ENCODE measurements around the gene SYNE3. TPM values are rescaled to one million over a fixed set of nuclear protein-coding genes. Genes with fewer than 3 reads are reported as not detected.

The SYNE3 gene
- total and polyA plus RNA-seq, 2 donors (not counting 1 experiment from before 2014, with no cell fraction given), result 4.9 to 24.1 TPM

GRCh38 chr14:95518045-95518751 lies 1.7 kb upstream of the SYNE3 start:
- no peaks in the 10 kb centered on the region for H3K27me3 ChIP-seq (ENCODE audit: control insufficient read depth, insufficient read depth, low read length)
- peaks cover 11% of the 10 kb centered on the region for H3K79me2 ChIP-seq (ENCODE audit: control insufficient read depth, insufficient read depth, low read length)
- no peaks in the 10 kb centered on the region for H3K9me3 ChIP-seq (ENCODE audit: control insufficient read depth, insufficient read depth, low read depth, low read length)
- no peaks in the 10 kb centered on the region for H3K36me3 ChIP-seq (ENCODE audit: control insufficient read depth, insufficient read depth, low read length)
- TF ChIP-seq CTCF (conservative IDR thresholded peaks at IDR 0.05 in 1 of 2, IDR thresholded peaks at IDR 0.05 in 1 of 2; ENCODE audit: low read depth in 1 of 2, low read length in 2 of 2), result no peak
- no peak for TF ChIP-seq EZH2 (IDR thresholded peaks at IDR 0.05; ENCODE audit: low read length, missing control alignments)
- H3K4me3 ChIP-seq (replicated peaks in 1 of 4; ENCODE audit: control extremely low read depth in 1 of 4, insufficient read depth in 1 of 4, low read depth in 3 of 4, low read length in 4 of 4), result no peak overlapping the region
- no peaks in the 10 kb centered on the region for H4K20me1 ChIP-seq (ENCODE audit: control insufficient read depth, extremely low read depth, insufficient read depth, low read length)
- peak in 1 of 2 donors; percentile 70 for DNase-seq (ENCODE audit: low read depth in 2 of 2)
- no peak overlapping the region for H3K4me2 ChIP-seq (ENCODE audit: extremely low read depth, insufficient read depth, low read length)
- peaks cover 23% of the 10 kb centered on the region for H3K4me1 ChIP-seq (ENCODE audit: control insufficient read depth, extremely low read depth, insufficient read depth, low read length)
- H2AFZ ChIP-seq (ENCODE audit: low read length), result no peak overlapping the region
- no peak overlapping the region for H3K27ac ChIP-seq (ENCODE audit: insufficient read depth, low read length)
- H3K9ac ChIP-seq (ENCODE audit: insufficient read depth, low read length), result no peak overlapping the region

GRCh38 chr14:95515596-95516552 lies 576 bp downstream of the SYNE3 start:
- peaks cover 11% of the 10 kb centered on the region for H3K79me2 ChIP-seq (ENCODE audit: control insufficient read depth, insufficient read depth, low read length)
- H3K4me2 ChIP-seq (ENCODE audit: extremely low read depth, insufficient read depth, low read length), result peak overlapping the region; percentile 79
- peak in 1 of 2 donors; percentile 52 for DNase-seq (ENCODE audit: low read depth in 2 of 2)
- H4K20me1 ChIP-seq (ENCODE audit: control insufficient read depth, extremely low read depth, insufficient read depth, low read length), result no peaks in the 10 kb centered on the region
- H3K36me3 ChIP-seq (ENCODE audit: control insufficient read depth, insufficient read depth, low read length), result no peaks in the 10 kb centered on the region
- H3K9me3 ChIP-seq (ENCODE audit: control insufficient read depth, insufficient read depth, low read depth, low read length), result no peaks in the 10 kb centered on the region
- peak overlapping the region; percentile 5 for H3K27ac ChIP-seq (ENCODE audit: insufficient read depth, low read length)
- H3K4me3 ChIP-seq (replicated peaks in 1 of 4; ENCODE audit: control extremely low read depth in 1 of 4, insufficient read depth in 1 of 4, low read depth in 3 of 4, low read length in 4 of 4), result peak overlapping the region; percentile 47 to 73 (median 64)
- TF ChIP-seq EZH2 (IDR thresholded peaks at IDR 0.05; ENCODE audit: low read length, missing control alignments), result no peak
- peak; percentile 25 to 29 for TF ChIP-seq CTCF (conservative IDR thresholded peaks at IDR 0.05 in 1 of 2, IDR thresholded peaks at IDR 0.05 in 1 of 2; ENCODE audit: low read depth in 1 of 2, low read length in 2 of 2)
- H2AFZ ChIP-seq (ENCODE audit: low read length), result no peak overlapping the region
- H3K27me3 ChIP-seq (ENCODE audit: control insufficient read depth, insufficient read depth, low read length), result no peaks in the 10 kb centered on the region
- peak overlapping the region; percentile 62 for H3K9ac ChIP-seq (ENCODE audit: insufficient read depth, low read length)
- peaks cover 21% of the 10 kb centered on the region for H3K4me1 ChIP-seq (ENCODE audit: control insufficient read depth, extremely low read depth, insufficient read depth, low read length)

GRCh38 chr14:95515080-95515489 lies 1.4 kb downstream of the SYNE3 start:
- Histone ChIP-seq H3K4me3 (replicated peaks in 1 of 4; ENCODE audit: control extremely low read depth in 1 of 4, insufficient read depth in 1 of 4, low read depth in 3 of 4, low read length in 4 of 4) (peak overlapping the region; percentile 47 to 73 (median 64)), H4K20me1 (ENCODE audit: control insufficient read depth, extremely low read depth, insufficient read depth, low read length) (no peaks in the 10 kb centered on the region), H3K27me3 (ENCODE audit: control insufficient read depth, insufficient read depth, low read length) (no peaks in the 10 kb centered on the region), H3K9ac (ENCODE audit: insufficient read depth, low read length) (no peak overlapping the region), H3K79me2 (ENCODE audit: control insufficient read depth, insufficient read depth, low read length) (peaks cover 12% of the 10 kb centered on the region), H2AFZ (ENCODE audit: low read length) (no peak overlapping the region), H3K36me3 (ENCODE audit: control insufficient read depth, insufficient read depth, low read length) (no peaks in the 10 kb centered on the region), H3K4me2 (ENCODE audit: extremely low read depth, insufficient read depth, low read length) (peak overlapping the region; percentile 79), H3K4me1 (ENCODE audit: control insufficient read depth, extremely low read depth, insufficient read depth, low read length) (peaks cover 17% of the 10 kb centered on the region), H3K9me3 (ENCODE audit: control insufficient read depth, insufficient read depth, low read depth, low read length) (no peaks in the 10 kb centered on the region), H3K27ac (ENCODE audit: insufficient read depth, low read length) (no peak overlapping the region)
- DNase-seq (ENCODE audit: low read depth in 2 of 2), result no peak
- TF ChIP-seq EZH2 (IDR thresholded peaks at IDR 0.05; ENCODE audit: low read length, missing control alignments) (no peak), CTCF (conservative IDR thresholded peaks at IDR 0.05 in 1 of 2, IDR thresholded peaks at IDR 0.05 in 1 of 2; ENCODE audit: low read depth in 1 of 2, low read length in 2 of 2) (no peak)
